ENCODE measurements around the gene NPAS3.

The NPAS3 gene

GRCh38 chr14:33017016-33017415 lies 78.3 kb downstream of the NPAS3 start:
- DNase-seq = no peak

- DNase-seq = no peak
Measured at GRCh38 chr14:33019346-33019745, 80.7 kb downstream of the NPAS3 start.

GRCh38 chr14:33026850-33027430 lies 88.3 kb downstream of the NPAS3 start:
- DNase-seq = no peak

GRCh38 chr14:33029511-33029910 lies 90.8 kb downstream of the NPAS3 start:
- DNase-seq = no peak

- no peak for DNase-seq
Measured at GRCh38 chr14:33030386-33030785, 91.7 kb downstream of the NPAS3 start.

GRCh38 chr14:33035416-33036194 lies 96.9 kb downstream of the NPAS3 start:
- DNase-seq = no peak

GRCh38 chr14:33039311-33039710 lies 100.6 kb downstream of the NPAS3 start:
- no peak for DNase-seq

GRCh38 chr14:33040372-33041140 lies 101.9 kb downstream of the NPAS3 start:
- no peak for DNase-seq

- no peak for DNase-seq
Measured at GRCh38 chr14:33042591-33042990, 103.9 kb downstream of the NPAS3 start.

GRCh38 chr14:33045760-33046159 lies 107.1 kb downstream of the NPAS3 start:
- no peak for DNase-seq

- no peak for DNase-seq
Measured at GRCh38 chr14:33052943-33053342, 114.3 kb downstream of the NPAS3 start.

GRCh38 chr14:33056213-33056612 lies 117.5 kb downstream of the NPAS3 start:
- DNase-seq = no peak

- no peak for DNase-seq
Measured at GRCh38 chr14:33057585-33057984, 118.9 kb downstream of the NPAS3 start.

GRCh38 chr14:33061667-33062325 lies 123.1 kb downstream of the NPAS3 start:
- no peak for DNase-seq

- DNase-seq = no peak
Measured at GRCh38 chr14:33062476-33062875, 123.8 kb downstream of the NPAS3 start.

GRCh38 chr14:33062881-33063280 lies 124.2 kb downstream of the NPAS3 start:
- no peak for DNase-seq

GRCh38 chr14:33063521-33063920 lies 124.8 kb downstream of the NPAS3 start:
- DNase-seq = no peak

- DNase-seq = no peak
Measured at GRCh38 chr14:33065634-33066033, 127.0 kb downstream of the NPAS3 start.

- DNase-seq = no peak
Measured at GRCh38 chr14:33068040-33068439, 129.4 kb downstream of the NPAS3 start.

- no peak for DNase-seq
Measured at GRCh38 chr14:33068626-33069025, 129.9 kb downstream of the NPAS3 start.

- DNase-seq = no peak
Measured at GRCh38 chr14:33070475-33070874, 131.8 kb downstream of the NPAS3 start.

GRCh38 chr14:33073023-33073422 lies 134.3 kb downstream of the NPAS3 start:
- no peak for DNase-seq

GRCh38 chr14:33081259-33081658 lies 142.6 kb downstream of the NPAS3 start:
- DNase-seq = no peak
